H1 (cell line): ENCODE data around the gene POGK. TPM values are rescaled to one million over a fixed set of nuclear protein-coding genes. Genes with fewer than 3 reads are reported as not detected.

Experiments
- CTCF ChIA-PET: fragments of 300-600 bp; sonication (Branson Sonifier 250); formaldehyde crosslinking; loops from one replicate; lab custom pipeline; 2021; ENCODE audit not compliant: partially characterized antibody; lab: Charles Lee
- POLR2A ChIA-PET: fragments of 300-600 bp; sonication (Branson Sonifier 250); formaldehyde crosslinking; loops from one replicate; lab custom pipeline; 2021; ENCODE audit warnings: inconsistent platforms; ENCODE audit not compliant: partially characterized antibody; lab: Charles Lee
- DNase-seq, 2 experiments: peaks; one replicate each; pipeline versions ENCODE4 v3.0.0 to v3.0.0-alpha.2; 2010 to 2022; ENCODE audit warnings: low spot score in 2 of 2, low read depth in 1 of 2, mixed read lengths in 1 of 2
- FAIRE-seq: peaks from 2 replicates; lab custom pipeline; 2011; peaks lifted over from hg19 to GRCh38; lab: Jason Lieb, UNC
- H2AFZ ChIP-seq: 2 replicates; pipeline ENCODE4 v1.8.1; 2012; ENCODE audit warnings: low read length, inconsistent platforms
- H2AK5ac ChIP-seq: 2 replicates; pipeline ENCODE4 v1.6.1; 2013; ENCODE audit warnings: low read depth, low read length
- H2BK120ac ChIP-seq: replicated peaks from 2 replicates; pipeline ENCODE3; 2013; ENCODE audit warnings: low read depth, low read length, inconsistent platforms
- H2BK12ac ChIP-seq: 2 replicates; pipeline ENCODE4 v1.6.1; 2013; ENCODE audit warnings: low read depth, low read length
- H2BK15ac ChIP-seq: 2 replicates; pipeline ENCODE4 v1.6.1; 2013; ENCODE audit warnings: low read length
- H2BK20ac ChIP-seq: 2 replicates; pipeline ENCODE4 v1.6.1; 2013; ENCODE audit warnings: low read length
- H2BK5ac ChIP-seq: 2 replicates; pipeline ENCODE4 v1.6.1; 2013; ENCODE audit warnings: low read depth, low read length
- H3K14ac ChIP-seq: 2 replicates; pipeline ENCODE4 v1.6.1; 2013; ENCODE audit warnings: inconsistent platforms; ENCODE audit not compliant: insufficient read length
- H3K18ac ChIP-seq: 2 replicates; pipeline ENCODE4 v1.6.1; 2013; ENCODE audit warnings: low read length; ENCODE audit errors: extremely low read depth
- H3K23ac ChIP-seq: 2 replicates; pipeline ENCODE4 v1.6.1; 2013; ENCODE audit warnings: inconsistent platforms; ENCODE audit not compliant: insufficient read length
- H3K23me2 ChIP-seq: 2 replicates; pipeline ENCODE4 v1.6.1; 2013; ENCODE audit warnings: low read depth, low read length
- H3K27ac ChIP-seq: 2 replicates; pipeline ENCODE4 v1.6.1; 2011; ENCODE audit warnings: low read depth, low read length, inconsistent platforms
- H3K27me3 ChIP-seq, 4 experiments: replicated peaks in 1 of 4; 1 replicate in 1 of 4; 2 replicates in 3 of 4; pipeline versions ENCODE4 v1.6.1 to v1.8.1; 2011 to 2013; ENCODE audit warnings: low read length in 3 of 4, mild to moderate bottlenecking in 3 of 4, inconsistent platforms in 2 of 4, mixed read lengths in 2 of 4, moderate library complexity in 1 of 4; ENCODE audit not compliant: control insufficient read depth in 3 of 4, insufficient read depth in 3 of 4; ENCODE audit errors: extremely low read depth in 1 of 4
- H3K36me3 ChIP-seq, 4 experiments: 2 replicates each; pipeline versions ENCODE4 v1.6.1 to v1.8.1; 2011 to 2013; ENCODE audit warnings: mild to moderate bottlenecking in 4 of 4, low read length in 3 of 4, moderate library complexity in 2 of 4, control low read depth in 1 of 4, inconsistent platforms in 1 of 4; ENCODE audit not compliant: insufficient read depth in 4 of 4, control insufficient read depth in 2 of 4
- H3K4ac ChIP-seq: replicated peaks from 2 replicates; pipeline ENCODE3; 2013; ENCODE audit warnings: low read length, low read depth, mixed read lengths, inconsistent platforms; ENCODE audit not compliant: insufficient read length
- H3K4me1 ChIP-seq, 4 experiments: replicated peaks in 1 of 4; 1 replicate in 1 of 4; 2 replicates in 3 of 4; pipeline versions ENCODE4 v1.6.1 to v1.8.1; 2011 to 2013; ENCODE audit warnings: low read length in 3 of 4, inconsistent platforms in 2 of 4, mixed read lengths in 1 of 4; ENCODE audit not compliant: insufficient read depth in 4 of 4, control insufficient read depth in 3 of 4
- H3K4me2 ChIP-seq, 2 experiments: 2 replicates each; pipeline versions ENCODE4 v1.6.1 to v1.8.1; 2011 to 2013; ENCODE audit warnings: low read depth in 2 of 2, low read length in 2 of 2, control low read depth in 1 of 2, inconsistent platforms in 1 of 2, mild to moderate bottlenecking in 1 of 2; ENCODE audit not compliant: insufficient read depth in 1 of 2
- H3K4me3 ChIP-seq, 4 experiments: fragments of 200-600, 300-600 bp in 1 of 4; sonication (generic), shearing (Covaris generic), sonication (Bioruptor Twin) in 1 of 4; 2 replicates each; pipeline versions ENCODE4 v1.5.1 to v1.8.1; 2011 to 2016; ENCODE audit warnings: low read length in 4 of 4, low read depth in 3 of 4, control low read depth in 2 of 4, inconsistent platforms in 2 of 4, mild to moderate bottlenecking in 2 of 4, mixed read lengths in 1 of 4, moderate library complexity in 1 of 4; ENCODE audit not compliant: insufficient read depth in 2 of 4; ENCODE audit errors: extremely low read depth in 1 of 4
- H3K56ac ChIP-seq: replicated peaks from 2 replicates; pipeline ENCODE3; 2013; ENCODE audit warnings: low read depth, mild to moderate bottlenecking, mixed read lengths, low read length, inconsistent platforms; ENCODE audit not compliant: insufficient read length
- H3K79me1 ChIP-seq: 2 replicates; pipeline ENCODE4 v1.6.1; 2013; ENCODE audit warnings: low read depth, low read length, control low read depth
- H3K79me2 ChIP-seq, 2 experiments: 2 replicates each; pipeline versions ENCODE4 v1.6.1 to v1.8.1; 2012 to 2013; ENCODE audit warnings: low read length in 2 of 2, mild to moderate bottlenecking in 2 of 2, inconsistent platforms in 1 of 2; ENCODE audit not compliant: insufficient read depth in 2 of 2, control insufficient read depth in 1 of 2
- H3K9ac ChIP-seq, 4 experiments: replicated peaks in 1 of 4; 1 replicate in 1 of 4; 2 replicates in 3 of 4; pipeline versions ENCODE4 v1.6.1 to v1.8.1; 2011 to 2013; ENCODE audit warnings: low read depth in 3 of 4, low read length in 3 of 4, control low read depth in 2 of 4, mild to moderate bottlenecking in 2 of 4, moderate library complexity in 2 of 4, inconsistent platforms in 1 of 4; ENCODE audit errors: extremely low read depth in 1 of 4
- H3K9me3 ChIP-seq, 2 experiments: 2 replicates each; pipeline versions ENCODE4 v1.6.1 to v1.8.1; 2012 to 2013; ENCODE audit warnings: mild to moderate bottlenecking in 2 of 2, moderate library complexity in 2 of 2, control low read depth in 1 of 2, inconsistent platforms in 1 of 2, low read depth in 1 of 2, low read length in 1 of 2, mixed read lengths in 1 of 2; ENCODE audit not compliant: insufficient read depth in 2 of 2
- H4K20me1 ChIP-seq, 2 experiments: replicated peaks in 1 of 2; 2 replicates each; pipeline versions ENCODE3 to v1.8.1; 2011 to 2013; ENCODE audit warnings: inconsistent platforms in 2 of 2, low read length in 2 of 2, mild to moderate bottlenecking in 1 of 2; ENCODE audit not compliant: insufficient read depth in 2 of 2, control insufficient read depth in 1 of 2
- H4K5ac ChIP-seq: 2 replicates; pipeline ENCODE4 v1.6.1; 2013; ENCODE audit warnings: low read length, low read depth, mixed read lengths, inconsistent platforms; ENCODE audit not compliant: insufficient read length
- H4K8ac ChIP-seq: 2 replicates; pipeline ENCODE4 v1.8.0; 2013; ENCODE audit warnings: mild to moderate bottlenecking, moderate library complexity, low read length, inconsistent platforms; ENCODE audit not compliant: insufficient read depth; ENCODE audit errors: extremely low read depth
- H4K91ac ChIP-seq: replicated peaks from 2 replicates; pipeline ENCODE3; 2013; ENCODE audit warnings: low read length, mixed read lengths, inconsistent platforms; ENCODE audit not compliant: insufficient read length
- ASH2L ChIP-seq: fragments of 200-600, 300-600 bp; sonication (generic); IDR thresholded peaks from one replicate; pipeline ENCODE4 v1.7.1; 2017; ENCODE audit warnings: low read length
- CREB1 ChIP-seq: IDR thresholded peaks from 2 replicates; pipeline ENCODE4 v1.6.1; 2012; ENCODE audit warnings: inconsistent platforms
- EZH2 ChIP-seq: fragments of 200-600 bp; sonication (generic); IDR thresholded peaks from 2 replicates; pipeline ENCODE4 v1.7.1; 2012; ENCODE audit warnings: low read depth, mild to moderate bottlenecking, moderate library complexity, low read length, inconsistent platforms; ENCODE audit not compliant: severe bottlenecking
- NANOG ChIP-seq: IDR thresholded peaks from 2 replicates; pipeline ENCODE4 v1.6.1; 2011; ENCODE audit warnings: low read length, low read depth, mild to moderate bottlenecking, inconsistent platforms; ENCODE audit not compliant: insufficient read depth, poor library complexity, severe bottlenecking
- POU5F1 ChIP-seq: IDR thresholded peaks from 2 replicates; pipeline ENCODE4 v1.6.1; 2011; ENCODE audit warnings: low read depth, mild to moderate bottlenecking, low read length, moderate library complexity
- RBBP5 ChIP-seq: IDR thresholded peaks from 2 replicates; pipeline ENCODE4 v1.7.1; 2012; ENCODE audit warnings: low read depth, mild to moderate bottlenecking, inconsistent platforms, low read length, moderate library complexity, borderline replicate concordance
- RFX5 ChIP-seq: IDR thresholded peaks from 2 replicates; pipeline ENCODE4 v1.6.1; 2011; ENCODE audit warnings: low read depth, low read length, improper control_type of control experiment, borderline replicate concordance
- TAF7 ChIP-seq: optimal IDR thresholded peaks from 2 replicates; pipeline ENCODE3; 2011; ENCODE audit warnings: low read depth, mild to moderate bottlenecking, inconsistent platforms, low read length, moderate library complexity, borderline replicate concordance
- WGBS, 2 experiments: shearing (Covaris generic) in 1 of 2; methylation state at CpG; one replicate each; pipeline versions ENCODE4 v1.1.6 to v1.1.7; 2013 to 2015; ENCODE audit warnings: low lambda C conversion rate in 2 of 2, mixed read lengths in 2 of 2, inconsistent platforms in 1 of 2, low coverage in 1 of 2, missing lambda C conversion rate in 1 of 2; ENCODE audit not compliant: insufficient replicate concordance in 2 of 2, insufficient coverage in 1 of 2, insufficient read length in 1 of 2; ENCODE audit errors: extremely low coverage in 1 of 2, missing lambda C conversion rate in 1 of 2; 5-methylcytosine and 5-hydroxymethylcytosine counted together
- polyA plus RNA-seq, 7 experiments: library from polyadenylated mRNA; depleted of rRNA in 3 of 7; stranded (reverse) in 5 of 7; unstranded in 2 of 7; fragments of >200 nt in 5 of 7; fragments of 200-250 nt in 2 of 7; gene quantifications; 1 replicate in 5 of 7; 2 replicates in 1 of 7; 4 replicates in 1 of 7; pipeline versions ENCODE4 v1.2.1 to v1.2.3, GENCODE V29; 2011 to 2013; ENCODE audit warnings: missing spikeins in 2 of 7, mixed read lengths in 2 of 7
- total RNA-seq: library from RNA; stranded (reverse); fragmentation: NEBNext Ultra II Directional; extraction: Animal tissue kit (Norgen Biotek cat#: 25700); gene quantifications from 2 replicates; pipeline ENCODE4 v1.2.1, GENCODE V29; 2021
- TF ChIP-seq, protein P1 (sequence below), 3 experiments: IDR thresholded peaks; 1 replicate in 2 of 3; 2 replicates in 1 of 3; pipeline versions ENCODE4 v1.5.1 to v1.6.1; 2011; ENCODE audit warnings: low read length in 3 of 3, mild to moderate bottlenecking in 3 of 3, inconsistent platforms in 2 of 3, low read depth in 1 of 3, moderate library complexity in 1 of 3; ENCODE audit not compliant: insufficient read depth in 1 of 3; ENCODE audit errors: control extremely low read depth in 1 of 3

Gene POGK
- total and polyA plus RNA-seq, 2 of the 8 experiments (the other 6 are each of a cell fraction or from before 2014, with no cell fraction given) = 16.9 to 40.3 TPM

DNA sequence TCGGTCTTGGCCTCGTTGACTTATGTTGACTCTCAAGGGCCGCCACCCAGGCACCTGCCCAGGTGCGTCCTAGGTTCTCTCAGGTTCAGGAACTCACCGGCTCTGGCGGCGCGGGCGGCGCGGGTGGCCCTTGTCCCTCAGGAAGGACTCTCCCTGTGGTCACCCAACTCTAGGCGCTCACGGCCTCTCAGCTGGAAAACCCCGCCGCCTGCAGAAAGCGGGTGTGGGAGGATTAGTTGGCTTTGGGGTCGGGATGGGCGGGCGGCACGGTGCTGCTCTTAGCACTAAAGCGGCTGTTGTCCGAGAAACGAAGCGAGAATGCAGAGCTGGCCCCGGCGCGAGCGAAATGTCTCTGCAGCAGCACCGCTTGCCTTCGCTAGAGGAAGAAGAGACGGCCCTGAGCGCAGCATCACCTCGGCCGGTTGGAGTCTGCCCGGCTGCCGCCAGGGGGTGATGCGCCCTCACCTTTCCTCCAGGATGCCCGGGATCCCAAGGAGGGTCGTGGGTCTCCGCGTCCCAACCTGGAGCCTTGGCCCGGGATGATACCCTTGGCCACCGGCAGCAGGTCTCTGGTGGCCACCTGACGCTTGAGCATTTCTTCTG, 44.9 kb downstream of the POGK start:
- WGBS, 2 experiments = 21% methylated on average over 36 of the region's 44 CpGs; no CpG with 5 or more reads in 1 of the 2 experiments
- 0 out of 7 replicates have a peak, but pooled peaks cover 0 to 3% (median 0%) of the 10 kb centered on the region in 4 experiments for H3K4me1 ChIP-seq
- DNase-seq = peak; percentile 66 to 91
- no peak overlapping the region for H2BK20ac ChIP-seq
- no peak overlapping the region for H3K4ac ChIP-seq
- ChIA-PET POLR2A (interaction anchor here (1.3 kb wide), 1 partner anchor 8 kb away, joined by 4 read pairs; the partner anchor contains the start of gene TADA1), CTCF (interaction anchor here (0.7 to 13.4 kb wide), 18 partner anchors 8 to 648 kb away, joined by 3 to 305 read pairs (median 4); partner anchors contain the start of gene TADA1)
- no peaks in the 10 kb centered on the region for H4K20me1 ChIP-seq
- no peak overlapping the region for H3K56ac ChIP-seq
- H3K9me3 ChIP-seq = no peaks in the 10 kb centered on the region
- no peaks in the 10 kb centered on the region for H3K36me3 ChIP-seq
- no peak overlapping the region for H3K14ac ChIP-seq
- no peak overlapping the region for H3K9ac ChIP-seq
- H3K23me2 ChIP-seq = peaks cover 1% of the 10 kb centered on the region; the same call in 1 of the 2 replicates
- no peak overlapping the region for H3K18ac ChIP-seq
- peak overlapping the region; percentile 15 to 53 (median 24); a peak in 6 of 8 replicates for H3K4me3 ChIP-seq
- H2BK5ac ChIP-seq = no peak overlapping the region
- peaks cover 1 to 14% (median 12%) of the 10 kb centered on the region in 4 experiments for H3K27me3 ChIP-seq
- H2BK12ac ChIP-seq = 0 out of 2 replicates have a peak overlapping the region, but pooled peaks have one; percentile 29
- H3K4me2 ChIP-seq = peak overlapping the region; percentile 51 to 68
- H4K8ac ChIP-seq = peak overlapping the region; percentile 81
- H3K23ac ChIP-seq = no peak overlapping the region
- no peak overlapping the region for H2AK5ac ChIP-seq
- no peak overlapping the region for H3K27ac ChIP-seq
- no peaks in the 10 kb centered on the region for H3K79me2 ChIP-seq
- H2AFZ ChIP-seq = peak overlapping the region; percentile 81
- H2BK15ac ChIP-seq = no peak overlapping the region
- H4K5ac ChIP-seq = no peak overlapping the region
- no peak overlapping the region for H2BK120ac ChIP-seq
- no peaks in the 10 kb centered on the region for H3K79me1 ChIP-seq
- no peak for FAIRE-seq
- H4K91ac ChIP-seq = no peak overlapping the region
- peak; percentile 27 for TF ChIP-seq NANOG
- TF ChIP-seq RFX5 = no peak
- TF ChIP-seq POU5F1 = no peak
- TF ChIP-seq, protein P1, sequence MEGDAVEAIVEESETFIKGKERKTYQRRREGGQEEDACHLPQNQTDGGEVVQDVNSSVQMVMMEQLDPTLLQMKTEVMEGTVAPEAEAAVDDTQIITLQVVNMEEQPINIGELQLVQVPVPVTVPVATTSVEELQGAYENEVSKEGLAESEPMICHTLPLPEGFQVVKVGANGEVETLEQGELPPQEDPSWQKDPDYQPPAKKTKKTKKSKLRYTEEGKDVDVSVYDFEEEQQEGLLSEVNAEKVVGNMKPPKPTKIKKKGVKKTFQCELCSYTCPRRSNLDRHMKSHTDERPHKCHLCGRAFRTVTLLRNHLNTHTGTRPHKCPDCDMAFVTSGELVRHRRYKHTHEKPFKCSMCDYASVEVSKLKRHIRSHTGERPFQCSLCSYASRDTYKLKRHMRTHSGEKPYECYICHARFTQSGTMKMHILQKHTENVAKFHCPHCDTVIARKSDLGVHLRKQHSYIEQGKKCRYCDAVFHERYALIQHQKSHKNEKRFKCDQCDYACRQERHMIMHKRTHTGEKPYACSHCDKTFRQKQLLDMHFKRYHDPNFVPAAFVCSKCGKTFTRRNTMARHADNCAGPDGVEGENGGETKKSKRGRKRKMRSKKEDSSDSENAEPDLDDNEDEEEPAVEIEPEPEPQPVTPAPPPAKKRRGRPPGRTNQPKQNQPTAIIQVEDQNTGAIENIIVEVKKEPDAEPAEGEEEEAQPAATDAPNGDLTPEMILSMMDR (IDR thresholded peaks at IDR 0.05; ENCODE audit: control extremely low read depth in 1 of 3, insufficient read depth in 1 of 3, low read depth in 1 of 3, low read length in 3 of 3) = peak; percentile 94 to 96 (median 95)
- TF ChIP-seq ASH2L = peak; percentile 15
- peak; percentile 35; the same call in 1 of the 2 replicates for TF ChIP-seq CREB1
- peak; percentile 62; the same call in 1 of the 2 replicates for TF ChIP-seq RBBP5
- no peak for TF ChIP-seq TAF7
- TF ChIP-seq EZH2 = peak; percentile 40
